Panc1 (cell line): ENCODE measurements around the gene FAM169A. TPM values are rescaled to one million over a fixed set of nuclear protein-coding genes. Genes with fewer than 3 reads are reported as not detected.

Source experiments
- ATAC-seq: fragments of 200-7000 bp; cut with Tn5 transposase; 2 replicates; pipeline ENCODE4 v1.9.1; 2020; ENCODE audit warnings: mild to moderate bottlenecking, moderate library complexity
- BruUV-seq: library from RNA; stranded (reverse); fragments of 400-500 nt; replicated peaks from 2 replicates; lab custom pipeline; 2021; lab: Mats Ljungman, UMichigan
- CTCF ChIA-PET: fragments of 300-600 bp; sonication (Branson Sonifier 250); formaldehyde crosslinking; loops from one replicate; lab custom pipeline; 2022; ENCODE audit warnings: antibody characterized with exemption; lab: Charles Lee
- POLR2A ChIA-PET: fragments of 300-600 bp; sonication (Branson Sonifier 250); formaldehyde crosslinking; loops from one replicate; lab custom pipeline; 2022; ENCODE audit warnings: antibody characterized with exemption; lab: Charles Lee
- DNase-seq: peaks from one replicate; pipeline ENCODE4 v3.0.0-alpha.2; 2010; ENCODE audit warnings: low read depth, low spot score
- H3K27ac ChIP-seq: 2 replicates; pipeline ENCODE4 v1.5.1; 2011; ENCODE audit warnings: mild to moderate bottlenecking, low read length, inconsistent platforms
- H3K27me3 ChIP-seq: fragments of 200-500 bp; sonication (Bioruptor generic); 2 replicates; pipeline ENCODE4 v1.6.0; 2014; ENCODE audit warnings: low read length, inconsistent platforms; ENCODE audit not compliant: control insufficient read depth, insufficient read depth
- H3K36me3 ChIP-seq: fragments of 200-500 bp; sonication (Bioruptor generic); 2 replicates; pipeline ENCODE4 v1.5.1; 2014; ENCODE audit warnings: inconsistent platforms, mild to moderate bottlenecking, low read length, moderate library complexity; ENCODE audit not compliant: control insufficient read depth, insufficient read depth
- H3K4me1 ChIP-seq: 2 replicates; pipeline ENCODE4 v1.5.1; 2011; ENCODE audit warnings: inconsistent platforms, mild to moderate bottlenecking, low read length, moderate library complexity; ENCODE audit not compliant: control insufficient read depth, insufficient read depth
- H3K4me3 ChIP-seq, 2 experiments: 2 replicates each; pipeline ENCODE4 v1.5.1; 2011 to 2012; ENCODE audit warnings: low read depth in 2 of 2, low read length in 2 of 2, mild to moderate bottlenecking in 2 of 2, inconsistent platforms in 1 of 2, moderate library complexity in 1 of 2
- H3K9me3 ChIP-seq: fragments of 200-500 bp; sonication (Bioruptor generic); 2 replicates; pipeline ENCODE4 v1.5.1; 2014; ENCODE audit warnings: low read depth, mild to moderate bottlenecking, inconsistent platforms, low read length, moderate library complexity; ENCODE audit not compliant: control insufficient read depth, insufficient read depth
- POLR2AphosphoS5 ChIP-seq: IDR thresholded peaks from 2 replicates; pipeline ENCODE4 v1.6.1; 2012; ENCODE audit warnings: mild to moderate bottlenecking, low read depth, low read length, moderate library complexity
- SIN3A ChIP-seq: IDR thresholded peaks from 2 replicates; pipeline ENCODE4 v1.6.1; 2012; ENCODE audit warnings: low read depth, mild to moderate bottlenecking, low read length, moderate library complexity, borderline replicate concordance; ENCODE audit not compliant: insufficient read depth
- TCF7L2 ChIP-seq: IDR thresholded peaks from 2 replicates; pipeline ENCODE4 v1.6.1; 2011; ENCODE audit warnings: mild to moderate bottlenecking, low read depth, low read length, inconsistent platforms
- in situ Hi-C: cut with HindIII; loops from 2 replicates; pipeline ENCODE4 v1.10.0; 2016; ENCODE audit warnings: low sequenced_read_pairs, low pct_unique_long_range_greater_than_20kb
- intact Hi-C: fragments of 100-400 bp; cut with micrococcal nuclease; formaldehyde crosslinking; loops from one replicate; pipeline ENCODE4 v1.10.0; 2022; ENCODE audit not compliant: unreplicated experiment
- total RNA-seq: library from RNA; stranded (reverse); gene quantifications from one replicate; pipeline ENCODE4 v1.2.1, GENCODE V29; 2021; ENCODE audit not compliant: unreplicated experiment
- TF ChIP-seq, protein P1 (sequence below): fragments of 450-650 bp; IDR thresholded peaks from 2 replicates; pipeline ENCODE4 v1.5.1; 2017; ENCODE audit warnings: mild to moderate bottlenecking
- TF ChIP-seq, protein P2 (sequence below), 2 experiments: IDR thresholded peaks; 2 replicates each; pipeline ENCODE4 v1.6.1; 2011 to 2012; ENCODE audit warnings: low read depth in 2 of 2, control low read depth in 1 of 2, low read length in 1 of 2, mild to moderate bottlenecking in 1 of 2, moderate library complexity in 1 of 2; ENCODE audit not compliant: insufficient read depth in 1 of 2

Gene FAM169A
- total RNA-seq, 1 experiment from 2014 or later = 23.1 TPM

DNA sequence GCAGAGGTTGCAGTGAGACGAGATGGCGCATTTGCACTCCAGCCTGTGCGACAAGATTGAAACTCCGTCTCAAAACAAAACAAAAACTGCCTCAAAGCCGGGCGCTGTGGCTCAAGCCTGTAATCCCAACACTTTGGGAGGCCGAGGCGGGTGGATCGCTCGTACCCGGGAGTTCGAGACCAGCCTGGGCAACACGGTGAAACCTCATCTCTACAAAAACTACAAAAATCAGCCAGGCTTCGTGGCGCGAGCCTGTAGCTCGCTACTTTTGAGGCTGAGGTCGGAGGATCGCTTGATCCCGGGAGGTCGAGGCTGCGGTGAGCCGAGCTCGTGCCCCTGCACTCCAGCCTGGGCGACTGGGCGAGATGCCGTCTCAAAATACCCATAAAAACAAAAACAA lies 100.3 kb downstream of the FAM169A start:
- in situ Hi-C loops = no loop called here
- peaks cover 32% of the 10 kb centered on the region for H3K36me3 ChIP-seq
- no peaks in the 10 kb centered on the region for H3K9me3 ChIP-seq
- H3K27me3 ChIP-seq = no peaks in the 10 kb centered on the region
- CTCF ChIA-PET = no interaction called here
- H3K27ac ChIP-seq = peak overlapping the region; percentile 98
- TF ChIP-seq POLR2AphosphoS5 (no peak), SIN3A (no peak), TCF7L2 (no peak)
- TF ChIP-seq, protein P1, sequence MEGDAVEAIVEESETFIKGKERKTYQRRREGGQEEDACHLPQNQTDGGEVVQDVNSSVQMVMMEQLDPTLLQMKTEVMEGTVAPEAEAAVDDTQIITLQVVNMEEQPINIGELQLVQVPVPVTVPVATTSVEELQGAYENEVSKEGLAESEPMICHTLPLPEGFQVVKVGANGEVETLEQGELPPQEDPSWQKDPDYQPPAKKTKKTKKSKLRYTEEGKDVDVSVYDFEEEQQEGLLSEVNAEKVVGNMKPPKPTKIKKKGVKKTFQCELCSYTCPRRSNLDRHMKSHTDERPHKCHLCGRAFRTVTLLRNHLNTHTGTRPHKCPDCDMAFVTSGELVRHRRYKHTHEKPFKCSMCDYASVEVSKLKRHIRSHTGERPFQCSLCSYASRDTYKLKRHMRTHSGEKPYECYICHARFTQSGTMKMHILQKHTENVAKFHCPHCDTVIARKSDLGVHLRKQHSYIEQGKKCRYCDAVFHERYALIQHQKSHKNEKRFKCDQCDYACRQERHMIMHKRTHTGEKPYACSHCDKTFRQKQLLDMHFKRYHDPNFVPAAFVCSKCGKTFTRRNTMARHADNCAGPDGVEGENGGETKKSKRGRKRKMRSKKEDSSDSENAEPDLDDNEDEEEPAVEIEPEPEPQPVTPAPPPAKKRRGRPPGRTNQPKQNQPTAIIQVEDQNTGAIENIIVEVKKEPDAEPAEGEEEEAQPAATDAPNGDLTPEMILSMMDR = no peak
- TF ChIP-seq, protein P2, sequence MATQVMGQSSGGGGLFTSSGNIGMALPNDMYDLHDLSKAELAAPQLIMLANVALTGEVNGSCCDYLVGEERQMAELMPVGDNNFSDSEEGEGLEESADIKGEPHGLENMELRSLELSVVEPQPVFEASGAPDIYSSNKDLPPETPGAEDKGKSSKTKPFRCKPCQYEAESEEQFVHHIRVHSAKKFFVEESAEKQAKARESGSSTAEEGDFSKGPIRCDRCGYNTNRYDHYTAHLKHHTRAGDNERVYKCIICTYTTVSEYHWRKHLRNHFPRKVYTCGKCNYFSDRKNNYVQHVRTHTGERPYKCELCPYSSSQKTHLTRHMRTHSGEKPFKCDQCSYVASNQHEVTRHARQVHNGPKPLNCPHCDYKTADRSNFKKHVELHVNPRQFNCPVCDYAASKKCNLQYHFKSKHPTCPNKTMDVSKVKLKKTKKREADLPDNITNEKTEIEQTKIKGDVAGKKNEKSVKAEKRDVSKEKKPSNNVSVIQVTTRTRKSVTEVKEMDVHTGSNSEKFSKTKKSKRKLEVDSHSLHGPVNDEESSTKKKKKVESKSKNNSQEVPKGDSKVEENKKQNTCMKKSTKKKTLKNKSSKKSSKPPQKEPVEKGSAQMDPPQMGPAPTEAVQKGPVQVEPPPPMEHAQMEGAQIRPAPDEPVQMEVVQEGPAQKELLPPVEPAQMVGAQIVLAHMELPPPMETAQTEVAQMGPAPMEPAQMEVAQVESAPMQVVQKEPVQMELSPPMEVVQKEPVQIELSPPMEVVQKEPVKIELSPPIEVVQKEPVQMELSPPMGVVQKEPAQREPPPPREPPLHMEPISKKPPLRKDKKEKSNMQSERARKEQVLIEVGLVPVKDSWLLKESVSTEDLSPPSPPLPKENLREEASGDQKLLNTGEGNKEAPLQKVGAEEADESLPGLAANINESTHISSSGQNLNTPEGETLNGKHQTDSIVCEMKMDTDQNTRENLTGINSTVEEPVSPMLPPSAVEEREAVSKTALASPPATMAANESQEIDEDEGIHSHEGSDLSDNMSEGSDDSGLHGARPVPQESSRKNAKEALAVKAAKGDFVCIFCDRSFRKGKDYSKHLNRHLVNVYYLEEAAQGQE (IDR thresholded peaks at IDR 0.05; ENCODE audit: insufficient read depth in 1 of 2, low read depth in 2 of 2, low read length in 1 of 2) = no peak
- POLR2A ChIA-PET = no interaction called here
- intact Hi-C loops = loop anchor here (10.0 kb wide), 1 partner anchor 149 kb away; no protein-coding TSS in a partner anchor
- peaks cover 27% of the 10 kb centered on the region for H3K4me1 ChIP-seq
- no TSS peak for BruUV-seq
- no peak for DNase-seq
- no peak for ATAC-seq
- H3K4me3 ChIP-seq = peak overlapping the region; percentile 99 to 100

DNA sequence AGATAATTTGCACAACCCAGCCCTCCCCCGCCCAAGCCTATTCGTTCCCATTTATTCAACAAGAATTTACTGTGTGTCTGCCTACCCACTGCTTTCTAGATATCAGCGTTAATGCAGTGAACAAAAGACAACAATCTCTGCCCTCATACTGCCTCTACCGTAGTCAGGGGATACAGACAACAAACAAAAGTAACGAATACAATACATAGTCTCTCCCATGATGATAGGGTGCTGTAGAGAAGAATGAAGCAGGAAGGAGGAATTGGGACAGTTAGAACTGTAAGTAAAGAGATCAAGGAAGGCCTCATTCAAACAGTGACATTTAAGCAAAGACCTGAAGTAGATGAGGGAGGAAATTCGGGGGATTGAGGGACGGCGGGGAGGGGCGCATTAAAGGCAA lies 101.0 kb downstream of the FAM169A start:
- ChIA-PET POLR2A (no interaction called here), CTCF (no interaction called here)
- in situ Hi-C loops = no loop called here
- H3K4me3 ChIP-seq = peak overlapping the region in 1 of 2 experiments; percentile 99; a peak in 2 of 4 replicates
- no peaks in the 10 kb centered on the region for H3K27me3 ChIP-seq
- no peaks in the 10 kb centered on the region for H3K9me3 ChIP-seq
- TF ChIP-seq, protein P2 (IDR thresholded peaks at IDR 0.05; ENCODE audit: insufficient read depth in 1 of 2, low read depth in 2 of 2, low read length in 1 of 2) = no peak
- TF ChIP-seq TCF7L2 (no peak), SIN3A (no peak), POLR2AphosphoS5 (no peak)
- TF ChIP-seq, protein P1 = no peak
- intact Hi-C loops = loop anchor here (10.0 kb wide), 1 partner anchor 150 kb away; no protein-coding TSS in a partner anchor
- peaks cover 26% of the 10 kb centered on the region for H3K36me3 ChIP-seq
- BruUV-seq = no TSS peak
- no peak for DNase-seq
- H3K27ac ChIP-seq = peak overlapping the region; percentile 98
- no peak for ATAC-seq
- peaks cover 27% of the 10 kb centered on the region for H3K4me1 ChIP-seq
